ENCODE results near the gene TCF15.

- TF ChIP-seq CTCF (IDR thresholded peaks at IDR 0.05; ENCODE audit: control extremely low read depth in 1 of 3, insufficient read depth in 1 of 3, low read depth in 1 of 3, low read length in 3 of 3): no peak
- TF ChIP-seq SP4 (IDR thresholded peaks at IDR 0.05; ENCODE audit: low read length): no peak
- no peak for TF ChIP-seq RAD21 (IDR thresholded peaks at IDR 0.05 in 1 of 2, conservative IDR thresholded peaks at IDR 0.05 in 1 of 2; ENCODE audit: low read depth in 2 of 2, low read length in 2 of 2)
- TF ChIP-seq POLR2A (IDR thresholded peaks at IDR 0.05; ENCODE audit: control extremely low read depth in 1 of 2, low read depth in 2 of 2, low read length in 2 of 2): no peak
- no peak for TF ChIP-seq EZH2 (IDR thresholded peaks at IDR 0.05; ENCODE audit: low read depth, low read length, severe bottlenecking)
- no peak for TF ChIP-seq SP1 (IDR thresholded peaks at IDR 0.05; ENCODE audit: low read depth, low read length)
- no peak for TF ChIP-seq ZNF274 (IDR thresholded peaks at IDR 0.05; ENCODE audit: borderline replicate concordance, extremely low read depth, low read length)
- no peak for TF ChIP-seq NRF1 (IDR thresholded peaks at IDR 0.05; ENCODE audit: low read depth, low read length)
- no peak for TF ChIP-seq TAF1 (IDR thresholded peaks at IDR 0.05; ENCODE audit: low read depth, low read length)
- TF ChIP-seq SRF (IDR thresholded peaks at IDR 0.05; ENCODE audit: low read depth, low read length): no peak
- no peak for TF ChIP-seq FOSL1 (IDR thresholded peaks at IDR 0.05; ENCODE audit: insufficient read depth, low read depth, low read length)
- TF ChIP-seq KDM1A (IDR thresholded peaks at IDR 0.05; ENCODE audit: borderline replicate concordance, low read length): no peak
- TF ChIP-seq RNF2 (IDR thresholded peaks at IDR 0.05; ENCODE audit: borderline replicate concordance, low read depth, low read length, missing control alignments, poor library complexity, severe bottlenecking): no peak
Observed at GRCh38 chr20:646107-646867, 36.2 kb upstream of the TCF15 start.

Measured in H1 (cell line).